NCI-H2171 treated with DMSO at 0.1 percent for 48 hours (cell line): Measurements from ENCODE around the gene AGER.

Experiments
- DNase-seq: peaks from one replicate; lab custom pipeline; 2025; lab: John Stamatoyannopoulos, UW

Gene AGER

DNA sequence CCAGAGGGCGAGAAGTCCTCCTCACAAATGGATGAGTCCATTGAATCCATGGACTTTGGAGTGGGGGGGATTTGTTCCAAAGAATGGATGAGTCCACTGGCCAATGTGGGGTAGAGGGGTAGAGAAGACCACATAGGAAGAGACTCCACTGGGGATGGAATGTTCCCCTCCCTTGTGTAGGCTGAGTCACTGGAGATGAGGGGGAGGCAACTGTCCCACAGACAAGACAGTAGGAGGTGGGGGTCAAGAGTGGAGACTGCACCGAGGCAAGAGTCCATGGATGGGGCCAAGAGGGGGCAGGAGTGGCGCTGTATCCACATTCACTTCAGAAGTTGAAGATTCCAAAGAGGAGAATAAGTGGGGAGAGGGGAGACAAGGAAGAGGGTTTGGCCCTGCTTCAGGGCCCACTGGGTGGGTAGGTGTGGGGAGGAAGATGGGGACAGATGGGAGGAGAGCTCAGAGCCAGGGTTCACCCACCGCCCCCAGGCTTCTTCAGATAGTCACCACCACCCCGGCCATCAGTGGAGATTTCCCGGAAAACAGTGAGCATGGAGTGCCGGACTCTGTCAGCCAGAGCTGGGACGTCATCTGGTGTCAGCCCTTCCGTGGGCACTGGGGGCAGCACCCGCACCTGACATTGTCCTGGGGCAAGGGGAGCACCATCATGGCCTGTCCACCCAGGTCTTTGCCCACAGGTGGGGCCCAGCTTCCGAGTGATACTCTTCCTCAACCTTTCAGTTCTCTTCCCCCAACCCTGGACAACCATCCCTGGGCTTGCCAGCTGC is 15.1 kb downstream of the AGER start:
- no peak for DNase-seq

DNA sequence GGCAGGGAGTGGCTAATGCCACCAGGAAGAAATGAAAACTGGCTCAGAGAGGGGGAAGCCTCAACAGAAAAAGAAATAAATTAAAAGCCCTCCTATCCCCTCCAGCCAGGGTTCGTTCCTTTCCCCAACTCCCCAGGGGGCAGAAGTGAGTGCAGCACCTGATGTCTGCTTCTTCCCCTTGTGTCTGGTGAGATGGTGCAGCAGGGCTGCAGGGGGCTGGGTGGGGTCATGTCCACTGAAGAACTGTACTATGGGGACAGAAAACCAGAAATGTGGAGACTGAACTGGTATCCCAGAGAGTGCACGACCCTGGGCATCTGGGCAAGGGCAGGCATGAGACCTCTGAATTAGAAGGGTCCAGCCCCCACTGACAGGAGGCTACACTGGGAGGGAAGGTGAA is 15.7 kb downstream of the AGER start:
- DNase-seq, result no peak

DNA sequence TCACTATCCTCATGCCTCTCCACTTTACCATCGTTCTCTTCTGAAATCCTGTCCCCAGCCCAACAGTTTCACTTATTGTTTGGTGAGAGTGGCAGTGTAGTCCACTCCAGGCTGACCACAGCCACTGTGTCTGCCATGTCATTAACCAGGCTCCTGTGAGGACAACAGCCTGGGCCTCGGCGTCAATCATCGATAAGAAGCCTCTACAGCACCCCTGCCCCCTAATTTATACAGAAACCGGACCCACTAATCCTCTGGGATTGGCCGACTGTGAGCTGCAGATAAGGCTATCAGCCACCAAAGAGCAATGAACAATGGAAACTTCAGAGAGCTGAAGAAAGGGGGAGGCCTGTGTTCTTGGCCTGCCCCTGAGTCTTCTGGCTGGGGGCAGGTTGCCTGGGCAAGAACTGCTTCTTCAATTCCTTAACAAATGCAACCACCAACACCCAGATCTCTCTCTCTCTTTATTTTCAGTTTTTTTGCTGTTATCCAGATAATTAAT is 16.2 kb downstream of the AGER start:
- no peak for DNase-seq

DNA sequence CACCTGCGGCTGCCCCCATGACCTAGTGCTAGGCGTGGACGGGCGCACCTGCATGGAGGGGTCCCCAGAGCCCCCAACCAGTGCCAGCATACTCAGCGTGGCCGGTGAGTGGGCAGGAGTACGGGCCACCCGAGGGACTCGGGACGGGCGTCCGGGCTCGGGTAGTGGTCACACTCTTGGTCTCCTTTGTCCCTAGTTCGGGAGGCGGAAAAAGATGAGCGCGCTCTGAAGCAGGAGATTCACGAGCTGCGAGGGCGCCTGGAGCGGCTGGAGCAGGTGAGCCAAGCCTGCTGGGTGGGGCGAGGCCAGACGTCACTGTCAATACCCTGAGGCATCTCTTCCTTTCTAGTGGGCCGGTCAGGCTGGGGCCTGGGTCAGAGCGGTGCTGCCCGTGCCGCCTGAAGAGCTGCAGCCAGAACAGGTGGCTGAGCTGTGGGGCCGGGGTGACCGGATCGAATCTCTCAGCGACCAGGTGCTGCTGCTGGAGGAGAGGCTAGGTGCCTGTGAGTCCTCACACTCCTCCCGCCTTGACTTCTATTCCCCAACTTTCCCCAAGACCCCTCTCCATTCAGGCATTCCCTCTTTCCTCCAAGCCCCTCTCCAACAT is 16.8 kb downstream of the AGER start:
- no peak for DNase-seq

DNA sequence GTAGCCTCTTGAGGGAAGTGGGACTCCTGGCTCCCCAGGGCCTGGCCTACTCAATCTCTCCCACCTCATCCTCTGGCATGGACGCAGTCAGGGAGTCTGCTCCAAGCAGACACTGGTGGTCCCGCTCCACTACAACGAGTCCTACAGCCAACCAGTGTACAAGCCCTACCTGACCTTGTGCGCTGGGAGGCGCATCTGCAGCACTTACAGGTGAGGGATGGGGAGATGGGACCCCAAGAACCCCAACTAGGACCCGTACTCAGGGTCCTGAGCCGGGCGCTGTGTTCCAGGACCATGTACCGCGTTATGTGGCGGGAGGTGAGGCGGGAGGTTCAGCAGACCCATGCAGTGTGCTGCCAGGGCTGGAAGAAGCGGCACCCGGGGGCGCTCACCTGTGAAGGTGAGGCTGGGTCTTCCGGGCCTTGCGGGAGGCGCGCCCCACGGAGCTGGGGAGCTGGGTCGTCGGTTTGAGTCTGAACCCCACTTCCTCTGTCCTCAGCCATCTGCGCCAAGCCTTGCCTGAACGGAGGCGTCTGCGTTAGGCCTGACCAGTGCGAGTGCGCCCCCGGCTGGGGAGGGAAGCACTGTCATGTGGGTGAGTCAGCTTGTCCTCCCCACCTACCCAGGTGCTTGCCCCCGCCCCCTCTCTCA is 17.5 kb downstream of the AGER start:
- no peak for DNase-seq

DNA sequence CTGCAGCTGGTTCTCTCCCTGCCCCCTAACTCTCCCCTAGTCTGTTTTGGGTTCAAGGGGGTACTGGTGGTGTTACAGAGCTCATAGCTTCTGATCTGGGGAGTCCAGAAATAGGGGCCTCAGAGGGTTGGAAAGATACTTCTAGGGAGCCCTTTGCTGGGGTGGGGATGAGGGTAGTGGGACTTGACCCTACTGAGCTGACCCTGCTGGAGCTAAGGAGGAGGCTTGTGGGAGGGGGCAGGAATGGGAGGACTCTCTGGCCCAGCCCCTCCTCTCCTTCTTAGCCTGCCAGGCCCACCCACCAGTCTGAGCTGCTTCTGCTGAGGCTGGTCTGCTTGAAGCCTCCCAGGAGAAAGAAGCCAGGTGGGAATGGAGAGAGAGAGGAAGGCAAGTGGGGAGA is 19.8 kb downstream of the AGER start, which contains the start of gene EGFL8:
Gene EGFL8, plus strand, starts transcription at position 301 of the 400 bp plus-strand sequence. CDS start 1,571 bp downstream, outside the sequence.
- no peak for DNase-seq

DNA sequence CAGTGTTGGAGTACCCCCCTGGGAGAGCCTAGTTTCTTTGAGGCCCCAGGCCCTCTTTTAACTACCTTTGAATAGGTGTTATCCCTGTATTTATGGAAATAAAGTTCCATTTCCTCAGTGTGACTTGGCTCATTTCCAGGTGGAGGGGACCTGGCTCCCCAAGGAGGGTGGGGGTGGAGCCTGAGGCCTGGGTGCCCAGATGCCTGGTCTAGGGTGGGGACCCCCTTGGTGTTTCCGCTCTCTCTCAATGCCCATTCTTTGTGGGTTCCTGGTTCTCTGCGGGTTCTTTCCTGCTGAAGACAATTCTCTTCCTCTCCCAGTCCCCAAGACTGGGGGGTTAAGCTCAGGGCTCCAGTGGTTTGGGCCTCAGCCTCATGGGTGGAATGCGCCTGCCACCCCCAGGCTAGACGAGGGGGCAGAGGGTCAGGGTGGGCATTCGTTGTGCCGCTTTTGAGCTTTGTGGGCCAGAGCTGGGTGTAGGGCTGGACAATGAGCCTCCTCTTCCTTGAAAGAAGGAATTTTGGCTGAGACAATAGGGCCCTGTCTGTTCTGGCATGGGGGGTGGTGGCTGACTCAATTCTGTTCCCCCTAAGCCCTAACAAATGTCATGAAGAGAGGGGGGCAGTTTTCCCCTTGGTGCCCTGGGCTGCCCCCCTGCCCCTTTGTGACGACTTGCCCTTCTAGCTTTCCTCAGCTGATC is 20.3 kb downstream of the AGER start:
- no peak for DNase-seq

DNA sequence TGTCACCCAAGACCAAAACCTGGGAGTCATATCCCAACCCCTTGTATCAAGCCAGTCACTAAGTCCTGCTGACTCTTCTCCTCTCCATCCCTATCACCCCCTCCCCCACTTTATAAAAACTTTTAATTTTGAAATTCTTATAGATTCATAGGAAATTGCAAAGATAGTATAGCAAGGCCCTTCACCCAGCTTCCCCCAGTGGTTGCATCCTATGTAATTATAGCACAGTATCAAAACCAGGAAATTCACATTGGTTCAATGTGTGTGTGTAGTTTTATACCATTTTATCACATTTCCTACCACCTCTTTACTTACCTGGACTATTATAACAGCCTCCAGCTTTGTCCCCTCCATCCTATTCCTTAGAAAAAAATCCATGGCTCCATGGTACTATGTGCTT is 26.0 kb downstream of the AGER start:
- no peak for DNase-seq

DNA sequence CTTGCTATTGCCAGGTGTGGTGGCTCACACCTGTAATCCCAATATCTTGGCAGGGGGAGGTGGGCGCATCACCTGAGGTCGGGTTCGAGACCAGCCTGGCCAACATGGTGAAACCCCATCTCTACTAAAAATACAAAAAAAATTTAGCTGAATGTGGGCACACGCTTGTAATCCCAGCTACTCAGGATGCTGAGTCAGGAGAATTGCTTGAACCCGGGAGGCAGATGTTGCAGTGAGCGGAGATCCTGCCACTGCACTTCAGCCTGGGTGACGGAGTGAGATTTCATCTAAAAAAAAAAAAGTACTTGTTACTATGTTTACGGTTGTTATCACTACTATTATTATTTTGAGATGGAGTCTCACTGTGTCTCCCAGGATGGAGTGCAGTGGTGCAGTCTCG is 27.2 kb downstream of the AGER start:
- DNase-seq, result no peak

DNA sequence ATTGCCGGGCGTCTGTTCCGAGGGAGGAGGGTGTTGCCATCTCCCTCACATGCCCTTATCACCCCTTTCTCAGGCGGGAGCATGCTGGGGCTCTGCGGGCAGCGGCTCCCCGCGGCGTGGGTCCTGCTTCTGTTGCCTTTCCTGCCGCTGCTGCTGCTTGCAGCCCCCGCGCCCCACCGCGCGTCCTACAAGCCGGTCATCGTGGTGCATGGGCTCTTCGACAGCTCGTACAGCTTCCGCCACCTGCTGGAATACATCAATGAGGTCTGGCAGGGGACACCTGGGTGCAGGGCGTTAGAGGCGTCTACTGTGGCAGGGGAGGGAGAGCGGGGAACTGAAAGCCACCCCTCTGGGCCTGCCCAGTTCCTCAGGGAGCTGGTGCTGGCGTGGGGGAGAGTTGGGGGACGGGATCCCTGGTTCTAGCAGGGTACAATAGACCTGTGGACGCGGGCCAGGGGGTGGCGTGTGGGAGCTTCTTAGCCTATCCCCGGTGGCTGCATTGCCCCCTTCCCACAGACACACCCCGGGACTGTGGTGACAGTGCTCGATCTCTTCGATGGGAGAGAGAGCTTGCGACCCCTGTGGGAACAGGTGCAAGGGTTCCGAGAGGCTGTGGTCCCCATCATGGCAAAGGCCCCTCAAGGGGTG is 29.4 kb downstream of the AGER start:
- peak; percentile 69 for DNase-seq

DNA sequence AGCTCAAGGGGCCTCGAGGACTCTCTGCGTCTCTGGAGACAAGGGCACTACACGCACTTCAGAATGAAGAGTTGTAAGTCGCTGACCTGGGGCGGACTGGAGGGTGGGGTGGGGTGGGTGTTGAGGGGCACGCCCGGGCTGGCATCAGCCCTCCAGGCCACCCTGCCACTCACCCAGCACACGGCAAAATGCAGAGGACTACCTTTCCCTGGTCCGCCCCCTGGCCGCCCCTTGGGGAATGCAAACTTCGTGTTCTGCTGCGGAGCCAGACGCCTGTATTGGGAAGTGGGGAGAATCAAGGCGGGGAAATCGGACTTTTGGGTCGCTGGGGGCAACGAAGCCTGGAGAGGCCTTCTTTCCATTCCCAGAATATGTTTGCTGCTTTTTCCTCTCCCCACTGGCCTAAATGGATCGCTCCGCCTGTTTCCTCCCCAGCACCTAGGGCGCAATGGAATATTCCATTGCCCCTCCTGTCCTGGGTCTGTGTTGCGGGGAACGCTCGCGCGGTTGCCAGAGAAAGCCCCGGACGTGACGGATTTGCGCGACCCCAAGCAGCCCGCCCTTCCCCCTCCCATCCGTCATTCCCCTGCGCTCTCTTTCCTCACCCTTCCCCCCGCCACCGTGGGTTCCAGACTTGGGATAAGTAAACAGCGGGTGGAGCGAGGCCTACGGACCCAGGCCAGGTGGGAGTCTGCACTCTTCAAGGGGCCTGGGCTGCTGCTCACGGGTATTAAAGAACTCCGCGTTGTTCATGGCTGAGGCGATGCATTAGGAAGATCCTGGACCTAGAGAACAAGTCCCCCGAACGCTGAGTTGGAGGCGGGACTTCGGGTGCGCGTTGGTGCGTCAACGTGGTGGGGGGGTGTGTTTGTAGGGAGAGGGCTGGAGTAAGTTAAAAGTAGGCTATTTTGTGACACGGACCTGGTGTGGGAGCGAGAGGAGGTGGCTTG is 30.2 kb downstream of the AGER start, which contains the start of gene PPT2:
Gene PPT2, plus strand, starts transcription at position 578 of the 950 bp plus-strand sequence. CDS start 454 bp downstream, outside the sequence.
- DNase-seq, result peak; percentile 94

DNA sequence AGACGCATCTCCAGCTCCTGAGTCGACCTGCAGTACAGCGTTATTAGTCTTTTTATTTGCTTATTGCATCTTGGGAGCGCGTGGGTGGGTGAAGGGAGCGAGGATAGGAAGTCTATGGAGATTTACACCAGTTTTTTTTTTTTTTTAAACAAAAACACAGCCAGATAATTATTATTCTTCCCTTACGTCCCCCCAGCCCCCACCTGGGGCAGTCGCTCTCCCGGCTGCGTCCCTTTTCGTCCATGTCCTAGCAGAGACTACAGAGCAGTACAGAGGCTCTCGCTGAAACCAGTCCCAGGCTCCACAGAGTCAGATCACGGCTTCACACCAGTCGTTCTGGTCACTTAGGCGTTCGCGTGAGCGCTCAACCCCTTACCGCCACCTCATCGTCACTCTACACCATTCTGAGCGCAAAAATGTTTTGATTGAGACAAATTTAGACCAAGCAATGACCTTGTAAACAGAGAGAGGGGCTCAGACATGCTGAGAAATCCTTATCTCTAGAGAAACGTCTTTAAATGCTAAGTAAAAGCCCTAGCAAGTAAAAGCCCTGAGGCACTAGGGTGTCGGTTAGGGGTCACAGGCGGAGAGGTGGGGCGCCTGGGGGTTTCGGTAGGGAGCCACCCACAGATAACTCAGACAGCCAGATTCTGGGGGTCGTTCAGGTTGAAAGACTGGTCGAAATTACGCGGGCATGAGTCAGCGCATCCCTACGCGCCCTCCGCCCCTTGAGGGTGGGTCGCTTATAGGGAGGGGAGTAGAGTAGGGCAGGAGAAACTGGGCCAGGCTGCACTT is 31.1 kb downstream of the AGER start:
- DNase-seq, result no peak

DNA sequence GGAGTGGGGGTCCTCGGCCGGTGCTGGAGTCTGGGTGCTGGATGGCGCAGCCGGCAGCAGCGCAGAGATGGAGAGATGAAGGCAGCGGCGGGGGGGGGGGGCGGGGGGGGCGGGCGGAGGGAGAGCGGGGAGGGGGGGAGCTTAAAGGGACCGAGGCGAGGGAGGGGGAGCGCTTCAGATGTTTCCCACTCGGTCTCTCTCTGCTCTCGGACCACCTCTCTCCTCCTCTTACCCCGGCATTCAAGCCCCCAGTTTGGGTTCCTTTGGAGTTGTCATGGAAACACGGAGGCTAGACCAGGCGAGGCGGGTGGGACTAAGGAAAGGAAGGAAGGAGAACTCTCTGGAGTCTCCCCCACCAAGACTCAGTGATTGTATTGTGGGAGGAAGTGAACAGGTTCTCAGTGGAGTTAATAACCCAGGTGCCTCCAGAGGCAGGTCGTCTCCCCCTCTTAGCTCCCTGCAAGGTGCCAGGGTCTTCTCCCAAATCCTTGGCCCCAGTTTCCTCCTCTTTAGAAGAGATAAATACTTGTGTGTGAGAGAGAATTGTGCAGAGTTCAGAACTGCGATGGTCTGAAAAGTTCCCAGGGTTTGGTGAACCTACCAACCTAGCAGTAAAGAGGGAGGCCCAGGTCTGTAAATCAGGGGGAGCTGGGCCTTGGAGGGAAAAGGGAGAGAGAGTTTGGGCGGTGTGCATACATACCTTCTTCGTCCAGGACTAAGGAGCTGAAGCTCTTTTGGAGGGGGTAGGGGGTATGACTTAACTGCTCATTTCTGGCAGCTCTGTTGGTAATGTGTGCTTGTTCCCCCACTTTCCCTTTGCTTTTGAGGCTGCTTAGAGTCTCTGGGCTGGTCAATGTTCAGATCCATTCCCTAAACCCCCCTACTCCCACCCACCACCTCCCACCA is 31.9 kb downstream of the AGER start, which contains the start of gene PRRT1:
Gene PRRT1, minus strand, starts transcription at position 77 of the 906 bp plus-strand sequence. CDS start 112 bp downstream, outside the sequence.
- DNase-seq, result no peak

DNA sequence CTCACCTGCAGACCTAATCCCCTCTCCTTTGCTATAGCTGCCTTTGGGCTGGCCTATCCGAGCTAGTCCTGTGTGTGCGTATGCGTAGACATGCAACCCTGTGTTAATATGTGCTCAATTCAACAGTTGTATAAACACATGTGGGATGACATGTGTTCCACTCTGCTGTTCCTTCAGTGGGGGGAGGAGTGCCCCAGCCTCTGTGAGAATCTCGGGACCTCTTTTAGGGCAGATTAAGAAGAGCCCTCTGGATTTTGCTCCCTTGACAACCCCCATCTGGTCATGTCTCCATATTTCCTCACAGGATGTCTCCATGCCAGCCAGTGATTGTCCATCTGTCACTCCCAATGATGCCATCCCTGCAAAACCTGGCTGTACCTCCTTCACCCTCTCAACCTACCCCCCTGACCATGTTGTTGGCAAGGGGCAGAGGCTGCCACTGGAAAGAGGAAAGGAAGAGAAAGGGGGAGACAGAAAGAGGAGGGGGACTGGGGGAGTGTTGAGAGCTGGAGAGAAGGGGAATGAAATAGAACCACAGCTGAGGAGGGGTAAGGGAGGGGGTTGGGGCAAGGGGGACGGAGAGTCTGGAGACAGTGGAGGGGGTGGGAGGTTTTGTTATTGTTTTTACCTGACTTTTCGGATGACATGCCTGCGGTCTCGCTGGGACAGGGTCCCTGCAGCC is 32.7 kb downstream of the AGER start:
- DNase-seq, result peak; percentile 60

DNA sequence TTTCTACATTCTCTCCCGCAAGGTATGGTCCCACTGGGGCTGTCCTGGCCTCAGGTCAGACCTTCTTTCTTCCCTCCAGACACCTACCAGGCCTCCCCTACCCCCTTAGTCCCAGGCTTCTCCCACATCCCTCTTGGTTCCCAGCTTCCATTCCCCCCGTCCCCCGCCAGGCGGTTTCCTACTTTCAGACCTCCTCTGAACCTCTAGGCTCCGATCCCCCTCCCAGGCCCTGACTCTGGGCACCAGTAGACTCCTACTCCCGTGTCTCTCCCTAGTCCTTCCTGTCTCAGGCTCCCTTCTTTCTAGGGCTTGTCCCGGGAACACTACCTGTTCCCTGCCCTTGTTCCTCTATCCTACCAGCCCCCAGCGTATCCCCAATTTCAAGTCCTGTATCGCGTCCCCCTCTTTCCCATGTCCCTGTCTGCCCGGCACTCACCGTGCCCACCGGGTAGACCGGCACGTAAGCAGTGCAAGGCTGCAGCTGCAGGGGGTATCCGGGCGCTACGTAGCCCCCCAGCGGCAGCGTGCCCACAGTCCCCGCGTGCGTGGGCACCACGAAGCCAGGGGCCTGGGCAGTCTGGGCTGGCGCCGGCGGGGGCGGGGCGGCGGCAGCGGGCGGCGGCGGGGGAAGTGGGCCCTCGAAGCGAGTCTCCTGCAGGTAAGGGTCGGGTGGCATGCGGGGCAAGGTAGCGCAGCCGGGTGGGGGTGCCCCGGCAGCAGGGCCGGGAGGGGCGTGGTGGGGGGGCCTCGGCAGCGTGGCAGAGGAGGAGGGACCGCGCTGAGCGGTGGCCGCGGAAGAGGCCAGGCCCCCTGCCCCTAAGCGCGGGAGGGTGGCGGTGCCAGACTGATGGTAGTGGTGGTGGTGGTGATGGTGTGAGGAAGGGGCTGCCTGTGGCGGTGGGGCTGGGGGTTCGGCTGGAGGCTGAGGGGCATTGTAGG is 33.9 kb downstream of the AGER start:
- DNase-seq, result no peak

DNA sequence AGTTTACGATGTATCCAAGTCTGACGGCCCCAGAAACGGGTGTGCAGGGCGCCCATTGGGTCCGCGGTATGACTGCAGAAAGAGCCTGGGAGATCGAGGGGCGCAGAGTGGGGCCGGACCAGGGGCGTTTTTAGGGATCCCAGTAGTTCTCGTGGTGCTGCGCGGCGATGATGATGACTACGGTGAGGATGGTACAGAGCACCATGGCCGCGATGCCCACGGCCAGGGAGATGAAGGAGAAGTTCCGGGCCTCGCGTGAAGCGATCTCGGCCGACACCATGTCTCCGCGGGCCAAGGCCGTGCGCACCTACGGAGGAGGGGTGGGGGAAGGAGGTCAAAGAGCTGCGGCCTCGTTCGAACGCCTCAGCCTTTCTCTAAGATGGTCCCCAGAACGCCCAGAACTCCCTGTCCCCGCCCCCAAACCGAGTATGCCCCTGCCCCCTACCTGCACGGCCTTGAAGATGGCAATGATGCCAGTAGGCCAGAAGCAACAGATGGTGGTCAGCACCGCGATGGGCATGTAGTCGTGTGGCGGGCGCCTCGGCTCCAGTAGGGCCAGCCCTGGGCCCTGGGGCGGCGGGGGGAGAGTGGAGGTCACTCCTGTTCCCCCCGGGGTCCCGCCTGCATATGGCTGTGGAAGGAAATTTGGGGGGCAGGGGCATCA is 34.8 kb downstream of the AGER start:
- DNase-seq, result no peak
